HepG2 (cell line): Measurements from ENCODE around the gene TVP23A. TPM values are rescaled to one million over a fixed set of nuclear protein-coding genes. Genes with fewer than 3 reads are reported as not detected.

Experiments used
- ATAC-seq: fragments of 200-7000 bp; cut with Tn5 transposase; 3 replicates; pipeline ENCODE4 v1.9.1; 2020; ENCODE audit warnings: mild to moderate bottlenecking, moderate library complexity
- BruUV-seq: library from RNA; stranded (reverse); fragments of 400-500 nt; replicated peaks from 2 replicates; lab custom pipeline; 2021; lab: Mats Ljungman, UMichigan
- CTCF ChIA-PET: fragments of 300-600 bp; formaldehyde crosslinking; extraction: SDS; loops from one replicate; lab custom pipeline; 2021; ENCODE audit warnings: low total read pairs, inconsistent platforms, low intra/inter-chr PET ratio; lab: Yijun Ruan, JAX
- POLR2A ChIA-PET: fragments of 350-600 bp; sonication (Branson Sonifier 250); formaldehyde crosslinking; loops from one replicate; lab custom pipeline; 2020; ENCODE audit warnings: antibody characterized with exemption, inconsistent platforms; lab: Yijun Ruan, JAX
- DNase-seq: peaks from one replicate; pipeline ENCODE4 v3.0.0-alpha.2; 2015; ENCODE audit warnings: low spot score
- FAIRE-seq: peaks from 3 replicates; lab custom pipeline; 2011; peaks lifted over from hg19 to GRCh38; lab: Jason Lieb, UNC
- H2AFZ ChIP-seq: one replicate; pipeline ENCODE4 v1.6.1; 2011; ENCODE audit warnings: low read length, inconsistent platforms
- H3K27ac ChIP-seq: fragments of 300-600 bp; 3 replicates; pipeline ENCODE4 v1.8.0; 2011; ENCODE audit warnings: mixed run types, mild to moderate bottlenecking, mixed read lengths, low read length, inconsistent platforms; ENCODE audit not compliant: insufficient read depth; ENCODE audit errors: extremely low read length
- H3K27me3 ChIP-seq, 2 experiments: fragments of 200-600 bp in 1 of 2; 2 replicates in 1 of 2; 3 replicates in 1 of 2; pipeline versions ENCODE4 v1.6.0 to v1.8.0; 2011; ENCODE audit warnings: low read length in 2 of 2, mild to moderate bottlenecking in 2 of 2, moderate library complexity in 2 of 2, inconsistent platforms in 1 of 2; ENCODE audit not compliant: insufficient read depth in 2 of 2, control insufficient read depth in 1 of 2
- H3K36me3 ChIP-seq, 2 experiments: fragments of 200-600 bp in 1 of 2; replicated peaks in 1 of 2; 2 replicates in 1 of 2; 3 replicates in 1 of 2; pipeline versions ENCODE4 v1.5.1 to v1.8.0; 2011; ENCODE audit warnings: low read length in 2 of 2, inconsistent platforms in 1 of 2; ENCODE audit not compliant: insufficient read depth in 2 of 2, control insufficient read depth in 1 of 2
- H3K4me1 ChIP-seq: 2 replicates; pipeline ENCODE4 v1.5.1; 2012; ENCODE audit warnings: low read length, inconsistent platforms; ENCODE audit not compliant: insufficient read depth
- H3K4me2 ChIP-seq: 2 replicates; pipeline ENCODE4 v1.6.0; 2011; ENCODE audit warnings: low read depth, low read length, inconsistent platforms
- H3K4me3 ChIP-seq, 3 experiments: fragments of 200-600 bp in 1 of 3; sonication (generic), shearing (Covaris generic) in 1 of 3; replicated peaks in 1 of 3; 2 replicates each; pipeline ENCODE4 v1.5.1; 2011 to 2016; ENCODE audit warnings: low read length in 3 of 3, inconsistent platforms in 2 of 3, low read depth in 2 of 3, mild to moderate bottlenecking in 2 of 3, control low read depth in 1 of 3, mixed read lengths in 1 of 3; ENCODE audit not compliant: insufficient read depth in 1 of 3
- H3K79me2 ChIP-seq: one replicate; pipeline ENCODE4 v1.6.1; 2011; ENCODE audit warnings: low read length, inconsistent platforms; ENCODE audit not compliant: insufficient read depth
- H3K9ac ChIP-seq: 2 replicates; pipeline ENCODE4 v1.6.0; 2011; ENCODE audit warnings: mild to moderate bottlenecking, low read depth, low read length, inconsistent platforms; ENCODE audit not compliant: insufficient read depth
- H3K9me3 ChIP-seq: 2 replicates; pipeline ENCODE4 v1.5.1; 2012; ENCODE audit warnings: mild to moderate bottlenecking, low read length
- H4K20me1 ChIP-seq: 2 replicates; pipeline ENCODE4 v1.6.0; 2011; ENCODE audit warnings: inconsistent platforms, mild to moderate bottlenecking, low read length, moderate library complexity; ENCODE audit not compliant: insufficient read depth
- CCDC6 ChIP-seq: sonication (generic); formaldehyde crosslinking; IDR thresholded peaks from 2 replicates; pipeline ENCODE4 v1.8.1; 2022; ENCODE audit warnings: mild to moderate bottlenecking, missing genetic modification reagents, moderate library complexity
- CENPX ChIP-seq: sonication (generic); formaldehyde crosslinking; IDR thresholded peaks from 2 replicates; pipeline ENCODE4 v1.9.0; 2021; ENCODE audit warnings: mild to moderate bottlenecking, missing genetic modification reagents, moderate library complexity
- GTF2F1 ChIP-seq: fragments of 150-350 bp; IDR thresholded peaks from 2 replicates; pipeline ENCODE4 v1.6.1; 2014; ENCODE audit warnings: low read length
- HNRNPLL ChIP-seq: fragments of 200-400 bp; formaldehyde crosslinking; IDR thresholded peaks from 2 replicates; pipeline ENCODE4 v1.6.1; 2017; ENCODE audit warnings: mild to moderate bottlenecking, low read depth, low read length; ENCODE audit not compliant: poor library complexity, severe bottlenecking
- NFKB2 ChIP-seq: sonication (generic); formaldehyde crosslinking; IDR thresholded peaks from 2 replicates; pipeline ENCODE4 v1.4.0; 2020; ENCODE audit warnings: missing genetic modification reagents, borderline replicate concordance
- RAD21 ChIP-seq: fragments of 450-650 bp; formaldehyde crosslinking; IDR thresholded peaks from 2 replicates; pipeline ENCODE4 v1.5.0; 2020; ENCODE audit warnings: mild to moderate bottlenecking
- SRSF1 ChIP-seq: fragments of 200-400 bp; formaldehyde crosslinking; optimal IDR thresholded peaks from 2 replicates; pipeline ENCODE3; 2017; ENCODE audit warnings: mild to moderate bottlenecking, low read depth, low read length, moderate library complexity
- TAF1 ChIP-seq: sonication (generic); formaldehyde crosslinking; IDR thresholded peaks from 2 replicates; pipeline ENCODE4 v1.4.0; 2020; ENCODE audit warnings: missing genetic modification reagents
- ZBTB38 ChIP-seq: sonication (generic); formaldehyde crosslinking; IDR thresholded peaks from 2 replicates; pipeline ENCODE4 v1.5.1; 2020; ENCODE audit warnings: mild to moderate bottlenecking, missing genetic modification reagents
- ZNF180 ChIP-seq: sonication (generic); formaldehyde crosslinking; IDR thresholded peaks from 2 replicates; pipeline ENCODE4 v1.4.0; 2020; ENCODE audit warnings: low read depth, missing genetic modification reagents, borderline replicate concordance
- ZNF234 ChIP-seq: sonication (generic); formaldehyde crosslinking; conservative IDR thresholded peaks from 2 replicates; pipeline ENCODE4 v1.5.1; 2020; ENCODE audit warnings: mild to moderate bottlenecking, missing genetic modification reagents
- ZNF329 ChIP-seq: sonication (generic); formaldehyde crosslinking; IDR thresholded peaks from 2 replicates; pipeline ENCODE4 v1.9.0; 2021; ENCODE audit warnings: low read depth, mild to moderate bottlenecking, missing genetic modification reagents
- ZNF644 ChIP-seq: IDR thresholded peaks from 2 replicates; pipeline ENCODE4 v1.6.1; 2016; ENCODE audit warnings: low read depth
- ZNF776 ChIP-seq: sonication (generic); formaldehyde crosslinking; IDR thresholded peaks from 2 replicates; pipeline ENCODE4 v1.4.0; 2020; ENCODE audit warnings: mild to moderate bottlenecking, missing genetic modification reagents
- ZNF883 ChIP-seq: sonication (generic); formaldehyde crosslinking; IDR thresholded peaks from 2 replicates; pipeline ENCODE4 v1.5.1; 2020; ENCODE audit warnings: mild to moderate bottlenecking, missing genetic modification reagents; ENCODE audit errors: not compliant biosample characterization
- ZSCAN22 ChIP-seq: sonication (generic); formaldehyde crosslinking; IDR thresholded peaks from 2 replicates; pipeline ENCODE4 v1.4.0; 2020; ENCODE audit warnings: mild to moderate bottlenecking, missing genetic modification reagents
- WGBS: methylation state at CpG from one replicate; pipeline ENCODE4 v1.1.6; 2017; ENCODE audit warnings: low lambda C conversion rate; 5-methylcytosine and 5-hydroxymethylcytosine counted together
- in situ Hi-C: cut with HindIII; loops from 2 replicates; pipeline ENCODE4 v1.10.0; 2017; ENCODE audit warnings: low pct_unique_long_range_greater_than_20kb; ENCODE audit not compliant: extremely low pct_ligation_motif_present
- intact Hi-C: fragments of 100-400 bp; cut with micrococcal nuclease; formaldehyde crosslinking; loops from one replicate; pipeline ENCODE4 v1.10.0; 2022; ENCODE audit not compliant: unreplicated experiment
- polyA plus RNA-seq, 8 experiments: library from polyadenylated mRNA; depleted of rRNA in 3 of 8; stranded (reverse) in 7 of 8; unstranded in 1 of 8; fragments of >200 nt; fragmentation: Illumina TruSeq in 4 of 8; extraction: Trizol in 4 of 8; gene quantifications; 2 replicates each; pipeline versions ENCODE4 v1.2.1 to v1.2.3, GENCODE V29; 2011 to 2016; ENCODE audit warnings: low read depth in 4 of 8, missing spikeins in 1 of 8, mixed read lengths in 1 of 8; ENCODE audit not compliant: insufficient read depth in 1 of 8
- total RNA-seq, 5 experiments: library from RNA; depleted of rRNA; stranded (reverse); fragments of >200 nt; fragmentation: Illumina TruSeq; extraction: Trizol; gene quantifications; 2 replicates each; pipeline ENCODE4 v1.2.3, GENCODE V29; 2016; ENCODE audit warnings: low read depth in 1 of 5
- TF ChIP-seq, protein P1 (sequence below): sonication (generic); formaldehyde crosslinking; IDR thresholded peaks from 2 replicates; pipeline ENCODE4 v1.8.0; 2022; ENCODE audit warnings: missing genetic modification reagents, mild to moderate bottlenecking, borderline replicate concordance
- TF ChIP-seq, protein P2 (sequence below): sonication (generic); formaldehyde crosslinking; IDR thresholded peaks from 2 replicates; pipeline ENCODE4 v1.4.0; 2020; ENCODE audit warnings: missing genetic modification reagents
- TF ChIP-seq, protein P3 (sequence below): fragments of 450-650 bp; IDR thresholded peaks from 2 replicates; pipeline ENCODE4 v1.6.1; 2016

TVP23A gene
- total and polyA plus RNA-seq, 2 of the 13 experiments (the other 11 are each of a cell fraction or from before 2014, with no cell fraction given): not detected

DNA sequence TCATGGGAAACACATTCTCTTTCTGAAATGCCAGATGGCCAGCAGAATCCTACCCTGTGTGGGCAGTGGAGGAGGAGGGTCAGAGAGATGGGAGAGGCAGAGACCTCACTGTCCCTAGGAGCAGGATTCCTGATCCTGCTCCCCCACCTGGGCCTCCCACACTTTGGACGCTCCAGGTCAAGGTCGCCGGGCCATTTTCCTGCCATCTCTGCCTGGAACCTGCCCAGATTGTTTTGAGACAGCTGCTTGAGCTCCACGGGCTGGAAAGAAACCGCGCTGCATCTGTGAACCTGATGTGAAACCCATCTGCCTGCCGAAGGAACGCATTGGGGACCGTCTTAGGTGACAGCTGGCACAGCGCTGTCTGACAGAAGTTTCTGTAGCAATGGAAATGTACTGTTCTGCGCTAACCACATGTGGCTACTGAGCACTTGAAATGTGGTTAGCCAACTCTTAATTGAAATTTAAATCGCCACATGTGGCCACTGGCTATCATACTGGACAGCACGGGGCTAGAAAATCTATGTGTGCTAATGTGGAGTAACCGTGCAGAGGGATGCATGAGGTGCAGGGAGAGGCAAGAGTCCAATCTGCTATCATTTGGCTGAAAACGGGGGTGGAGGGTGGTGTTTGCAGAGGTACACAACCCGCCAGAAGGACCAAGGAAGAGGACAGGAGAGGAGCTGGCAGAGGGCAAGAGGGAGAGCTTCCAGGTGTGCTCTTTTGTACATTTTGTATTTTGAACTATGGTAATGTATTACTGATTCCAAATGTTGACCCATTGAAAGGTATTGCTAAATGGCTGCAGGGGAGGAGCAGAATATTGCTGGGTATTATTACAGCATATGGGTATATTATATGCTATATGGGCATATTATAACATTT, 90.3 kb downstream of the TVP23A start:
- Histone ChIP-seq H3K36me3 (no peaks in the 10 kb centered on the region), H2AFZ (no peak overlapping the region), H3K9ac (no peak overlapping the region), H3K4me2 (peak overlapping the region; percentile 54), H3K27me3 (no peaks in the 10 kb centered on the region), H3K79me2 (no peaks in the 10 kb centered on the region), H3K9me3 (0 out of 2 replicates have a peak, but pooled peaks cover 1% of the 10 kb centered on the region), H3K27ac (no peak overlapping the region), H3K4me1 (peaks cover 35% of the 10 kb centered on the region), H3K4me3 (peak overlapping the region in 1 of 3 experiments; percentile 36; a peak in 2 of 6 replicates), H4K20me1 (no peaks in the 10 kb centered on the region)
- in situ Hi-C loops (no loop called here), intact Hi-C loops (loop anchor here (2.0 kb wide), 1 partner anchor 147 kb away; the partner anchor contains the start of gene EMP2)
- peak; percentile 73 for FAIRE-seq
- peak; percentile 70 for DNase-seq
- BruUV-seq: no TSS peak
- ATAC-seq: peak; percentile 85
- POLR2A ChIA-PET: interaction anchor here (0.6 to 1.7 kb wide), 5 partner anchors 9 to 150 kb away, joined by 3 to 9 read pairs (median 3); partner anchors contain the start of genes EMP2 and NUBP1
- CTCF ChIA-PET: no interaction called here
- WGBS: 25% methylated on average over 16 of the region's 16 CpGs
- TF ChIP-seq ZBTB38 (peak; percentile 82; the same call in 1 of the 2 replicates), NFKB2 (CRISPR knock-in tag) (peak; percentile 83; the same call in 1 of the 2 replicates), ZNF180 (no peak), ZNF883 (peak; percentile 73), ZNF644 (CRISPR knock-in tag) (peak; percentile 90), CCDC6 (CRISPR knock-in tag) (no peak; the same call in 1 of the 2 replicates), ZNF329 (no peak), ZNF776 (CRISPR knock-in tag) (no peak), ZSCAN22 (CRISPR knock-in tag) (no peak), ZNF234 (0 out of 2 replicates have a peak, but pooled peaks have one; percentile 59), HNRNPLL (no peak), RAD21 (peak; percentile 66), GTF2F1 (no peak), TAF1 (no peak), CENPX (CRISPR knock-in tag) (no peak), SRSF1 (no peak)
- TF ChIP-seq, protein P1, sequence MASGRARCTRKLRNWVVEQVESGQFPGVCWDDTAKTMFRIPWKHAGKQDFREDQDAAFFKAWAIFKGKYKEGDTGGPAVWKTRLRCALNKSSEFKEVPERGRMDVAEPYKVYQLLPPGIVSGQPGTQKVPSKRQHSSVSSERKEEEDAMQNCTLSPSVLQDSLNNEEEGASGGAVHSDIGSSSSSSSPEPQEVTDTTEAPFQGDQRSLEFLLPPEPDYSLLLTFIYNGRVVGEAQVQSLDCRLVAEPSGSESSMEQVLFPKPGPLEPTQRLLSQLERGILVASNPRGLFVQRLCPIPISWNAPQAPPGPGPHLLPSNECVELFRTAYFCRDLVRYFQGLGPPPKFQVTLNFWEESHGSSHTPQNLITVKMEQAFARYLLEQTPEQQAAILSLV (CRISPR knock-in tag): peak; percentile 78; the same call in 1 of the 2 replicates
- TF ChIP-seq, protein P2, sequence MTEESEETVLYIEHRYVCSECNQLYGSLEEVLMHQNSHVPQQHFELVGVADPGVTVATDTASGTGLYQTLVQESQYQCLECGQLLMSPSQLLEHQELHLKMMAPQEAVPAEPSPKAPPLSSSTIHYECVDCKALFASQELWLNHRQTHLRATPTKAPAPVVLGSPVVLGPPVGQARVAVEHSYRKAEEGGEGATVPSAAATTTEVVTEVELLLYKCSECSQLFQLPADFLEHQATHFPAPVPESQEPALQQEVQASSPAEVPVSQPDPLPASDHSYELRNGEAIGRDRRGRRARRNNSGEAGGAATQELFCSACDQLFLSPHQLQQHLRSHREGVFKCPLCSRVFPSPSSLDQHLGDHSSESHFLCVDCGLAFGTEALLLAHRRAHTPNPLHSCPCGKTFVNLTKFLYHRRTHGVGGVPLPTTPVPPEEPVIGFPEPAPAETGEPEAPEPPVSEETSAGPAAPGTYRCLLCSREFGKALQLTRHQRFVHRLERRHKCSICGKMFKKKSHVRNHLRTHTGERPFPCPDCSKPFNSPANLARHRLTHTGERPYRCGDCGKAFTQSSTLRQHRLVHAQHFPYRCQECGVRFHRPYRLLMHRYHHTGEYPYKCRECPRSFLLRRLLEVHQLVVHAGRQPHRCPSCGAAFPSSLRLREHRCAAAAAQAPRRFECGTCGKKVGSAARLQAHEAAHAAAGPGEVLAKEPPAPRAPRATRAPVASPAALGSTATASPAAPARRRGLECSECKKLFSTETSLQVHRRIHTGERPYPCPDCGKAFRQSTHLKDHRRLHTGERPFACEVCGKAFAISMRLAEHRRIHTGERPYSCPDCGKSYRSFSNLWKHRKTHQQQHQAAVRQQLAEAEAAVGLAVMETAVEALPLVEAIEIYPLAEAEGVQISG (CRISPR knock-in tag): peak; percentile 56
- TF ChIP-seq, protein P3, sequence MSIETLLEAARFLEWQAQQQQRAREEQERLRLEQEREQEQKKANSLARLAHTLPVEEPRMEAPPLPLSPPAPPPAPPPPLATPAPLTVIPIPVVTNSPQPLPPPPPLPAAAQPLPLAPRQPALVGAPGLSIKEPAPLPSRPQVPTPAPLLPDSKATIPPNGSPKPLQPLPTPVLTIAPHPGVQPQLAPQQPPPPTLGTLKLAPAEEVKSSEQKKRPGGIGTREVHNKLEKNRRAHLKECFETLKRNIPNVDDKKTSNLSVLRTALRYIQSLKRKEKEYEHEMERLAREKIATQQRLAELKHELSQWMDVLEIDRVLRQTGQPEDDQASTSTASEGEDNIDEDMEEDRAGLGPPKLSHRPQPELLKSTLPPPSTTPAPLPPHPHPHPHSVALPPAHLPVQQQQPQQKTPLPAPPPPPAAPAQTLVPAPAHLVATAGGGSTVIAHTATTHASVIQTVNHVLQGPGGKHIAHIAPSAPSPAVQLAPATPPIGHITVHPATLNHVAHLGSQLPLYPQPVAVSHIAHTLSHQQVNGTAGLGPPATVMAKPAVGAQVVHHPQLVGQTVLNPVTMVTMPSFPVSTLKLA: no peak
